ENCODE measurements around the gene PAFAH1B2. TPM values are rescaled to one million over a fixed set of nuclear protein-coding genes. Genes with fewer than 3 reads are reported as not detected.

The PAFAH1B2 gene
- total and polyA plus RNA-seq, 2 of the 8 experiments (the other 6 are each of a cell fraction or from before 2014, with no cell fraction given), result 38.2 to 161 TPM

DNA sequence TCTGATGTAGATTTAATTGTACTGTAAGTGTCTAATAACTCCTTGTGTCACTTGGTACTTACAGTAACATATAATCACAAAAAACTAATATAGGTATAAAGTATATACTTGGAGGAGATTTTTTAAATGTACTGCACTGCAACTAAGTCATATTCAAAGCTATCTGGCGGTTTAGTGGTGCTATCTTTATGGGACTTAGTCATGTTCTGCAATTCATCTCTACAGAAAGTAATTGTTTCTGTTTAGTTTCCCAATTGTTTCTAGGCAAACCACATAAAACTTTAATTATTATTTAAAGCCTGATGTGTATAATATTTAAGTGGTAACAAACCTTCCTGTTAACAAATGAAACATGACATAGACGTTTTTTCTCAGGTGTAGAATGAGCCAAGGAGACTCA, 8.0 kb downstream of the PAFAH1B2 start:
- no peak overlapping the region for H2AK5ac ChIP-seq (ENCODE audit: low read depth, low read length)
- no peak overlapping the region for H4K8ac ChIP-seq (ENCODE audit: extremely low read depth, insufficient read depth, low read length)
- H3K18ac ChIP-seq (ENCODE audit: extremely low read depth, low read length), result no peak overlapping the region
- H4K5ac ChIP-seq (ENCODE audit: insufficient read length, low read depth, low read length), result no peak overlapping the region
- H4K91ac ChIP-seq (replicated peaks; ENCODE audit: insufficient read length, low read length), result no peak overlapping the region
- no peak overlapping the region for H2BK5ac ChIP-seq (ENCODE audit: low read depth, low read length)
- H2AFZ ChIP-seq (ENCODE audit: low read length), result no peak overlapping the region
- H3K79me2 ChIP-seq (ENCODE audit: control insufficient read depth in 1 of 2, insufficient read depth in 2 of 2, low read length in 2 of 2), result peaks cover 49 to 98% of the 10 kb centered on the region in 2 experiments
- DNase-seq (ENCODE audit: low read depth in 1 of 2, low spot score in 2 of 2), result no peak
- H3K36me3 ChIP-seq (ENCODE audit: control insufficient read depth in 2 of 4, insufficient read depth in 4 of 4, low read length in 3 of 4), result peaks cover 0 to 66% (median 6%) of the 10 kb centered on the region in 4 experiments
- no peaks in the 10 kb centered on the region for H3K23me2 ChIP-seq (ENCODE audit: low read depth, low read length)
- no peak overlapping the region for H3K14ac ChIP-seq (ENCODE audit: insufficient read length)
- H3K4ac ChIP-seq (replicated peaks; ENCODE audit: insufficient read length, low read depth, low read length), result no peak overlapping the region
- peaks cover 9% of the 10 kb centered on the region for H3K79me1 ChIP-seq (ENCODE audit: low read depth, low read length)
- H3K56ac ChIP-seq (replicated peaks; ENCODE audit: insufficient read length, low read depth, low read length), result no peak overlapping the region
- no peak overlapping the region for H3K9ac ChIP-seq (replicated peaks in 1 of 4; ENCODE audit: extremely low read depth in 1 of 4, low read depth in 3 of 4, low read length in 3 of 4)
- H3K9me3 ChIP-seq (ENCODE audit: insufficient read depth in 2 of 2, low read depth in 1 of 2, low read length in 1 of 2), result no peaks in the 10 kb centered on the region
- ChIA-PET POLR2A (ENCODE audit: partially characterized antibody) (interaction anchor here (0.9 kb wide), 1 partner anchor 50 kb away, joined by 4 read pairs; no protein-coding TSS in a partner anchor), CTCF (ENCODE audit: partially characterized antibody) (no interaction called here)
- no peaks in the 10 kb centered on the region for H3K27me3 ChIP-seq (replicated peaks in 1 of 4; ENCODE audit: control insufficient read depth in 3 of 4, extremely low read depth in 1 of 4, insufficient read depth in 3 of 4, low read length in 3 of 4)
- no peak overlapping the region for H2BK15ac ChIP-seq (ENCODE audit: low read length)
- no peak overlapping the region for H2BK20ac ChIP-seq (ENCODE audit: low read length)
- H3K23ac ChIP-seq (ENCODE audit: insufficient read length), result no peak overlapping the region
- no peak overlapping the region for H2BK12ac ChIP-seq (ENCODE audit: low read depth, low read length)
- H2BK120ac ChIP-seq (replicated peaks; ENCODE audit: low read depth, low read length), result no peak overlapping the region
- H4K20me1 ChIP-seq (replicated peaks in 1 of 2; ENCODE audit: control insufficient read depth in 1 of 2, insufficient read depth in 2 of 2, low read length in 2 of 2), result peaks cover 12 to 16% of the 10 kb centered on the region in 2 experiments
- H3K4me2 ChIP-seq (ENCODE audit: insufficient read depth in 1 of 2, low read depth in 2 of 2, low read length in 2 of 2), result no peak overlapping the region
- no peak overlapping the region for H3K27ac ChIP-seq (ENCODE audit: low read depth, low read length)
- H3K4me1 ChIP-seq (replicated peaks in 1 of 4; ENCODE audit: control insufficient read depth in 3 of 4, insufficient read depth in 4 of 4, low read length in 3 of 4), result peaks cover 0 to 2% (median under 1%) of the 10 kb centered on the region in 4 experiments; a peak in 3 of 7 replicates
- 85% methylated on average over 2 of the region's 2 CpGs; no CpG with 5 or more reads in 1 of the 2 experiments for WGBS, 2 experiments (ENCODE audit: extremely low coverage in 1 of 2, insufficient coverage in 1 of 2, insufficient read length in 1 of 2, insufficient replicate concordance in 2 of 2, low coverage in 1 of 2, low lambda C conversion rate in 2 of 2, missing lambda C conversion rate in 1 of 2)
- no peak overlapping the region for H3K4me3 ChIP-seq (ENCODE audit: extremely low read depth in 1 of 4, insufficient read depth in 2 of 4, low read depth in 3 of 4, low read length in 4 of 4)
- FAIRE-seq, result no peak
- TF ChIP-seq NANOG (IDR thresholded peaks at IDR 0.05; ENCODE audit: insufficient read depth, low read depth, low read length, poor library complexity, severe bottlenecking) (no peak), EZH2 (IDR thresholded peaks at IDR 0.05; ENCODE audit: low read depth, low read length, severe bottlenecking) (no peak), ZNF274 (IDR thresholded peaks at IDR 0.05; ENCODE audit: borderline replicate concordance, extremely low read depth, low read length) (no peak), RNF2 (IDR thresholded peaks at IDR 0.05; ENCODE audit: borderline replicate concordance, low read depth, low read length, missing control alignments, poor library complexity, severe bottlenecking) (no peak), TAF1 (IDR thresholded peaks at IDR 0.05; ENCODE audit: low read depth, low read length) (no peak), SIX5 (IDR thresholded peaks at IDR 0.05; ENCODE audit: low read depth, low read length) (no peak), HDAC6 (IDR thresholded peaks at IDR 0.05; ENCODE audit: low read depth, low read length) (no peak), POLR2AphosphoS5 (IDR thresholded peaks at IDR 0.05; ENCODE audit: low read depth, low read length) (no peak), SP2 (IDR thresholded peaks at IDR 0.05; ENCODE audit: low read length) (no peak)
- TF ChIP-seq, protein P1, sequence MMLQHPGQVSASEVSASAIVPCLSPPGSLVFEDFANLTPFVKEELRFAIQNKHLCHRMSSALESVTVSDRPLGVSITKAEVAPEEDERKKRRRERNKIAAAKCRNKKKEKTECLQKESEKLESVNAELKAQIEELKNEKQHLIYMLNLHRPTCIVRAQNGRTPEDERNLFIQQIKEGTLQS (IDR thresholded peaks at IDR 0.05; ENCODE audit: insufficient read depth, low read depth, low read length), result no peak
- TF ChIP-seq, protein P2, sequence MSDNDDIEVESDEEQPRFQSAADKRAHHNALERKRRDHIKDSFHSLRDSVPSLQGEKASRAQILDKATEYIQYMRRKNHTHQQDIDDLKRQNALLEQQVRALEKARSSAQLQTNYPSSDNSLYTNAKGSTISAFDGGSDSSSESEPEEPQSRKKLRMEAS (IDR thresholded peaks at IDR 0.05), result no peak
- TF ChIP-seq, protein P3, sequence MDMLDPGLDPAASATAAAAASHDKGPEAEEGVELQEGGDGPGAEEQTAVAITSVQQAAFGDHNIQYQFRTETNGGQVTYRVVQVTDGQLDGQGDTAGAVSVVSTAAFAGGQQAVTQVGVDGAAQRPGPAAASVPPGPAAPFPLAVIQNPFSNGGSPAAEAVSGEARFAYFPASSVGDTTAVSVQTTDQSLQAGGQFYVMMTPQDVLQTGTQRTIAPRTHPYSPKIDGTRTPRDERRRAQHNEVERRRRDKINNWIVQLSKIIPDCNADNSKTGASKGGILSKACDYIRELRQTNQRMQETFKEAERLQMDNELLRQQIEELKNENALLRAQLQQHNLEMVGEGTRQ (IDR thresholded peaks at IDR 0.05; ENCODE audit: low read length), result no peak

Data from H1 (cell line).